Fibroblast of lung (primary cell): ENCODE data around the gene RAPGEF5.

Experiments used
- CTCF ChIP-seq, 2 donors: IDR thresholded peaks in 1 of 2; conservative IDR thresholded peaks in 1 of 2; 1 replicate in 1 of 2; 2 replicates in 1 of 2; pipeline ENCODE4 v1.5.1; 2011 to 2012; ENCODE audit warnings: low read length in 2 of 2, control low read depth in 1 of 2, inconsistent platforms in 1 of 2, low read depth in 1 of 2, mild to moderate bottlenecking in 1 of 2
- EZH2 ChIP-seq: IDR thresholded peaks from 2 replicates; pipeline ENCODE4 v1.5.1; 2012; ENCODE audit warnings: low read length, control low read depth, mild to moderate bottlenecking; ENCODE audit errors: missing control alignments

- no peak for TF ChIP-seq EZH2
- no peak for TF ChIP-seq CTCF (conservative IDR thresholded peaks at IDR 0.05 in 1 of 2, IDR thresholded peaks at IDR 0.05 in 1 of 2; ENCODE audit: low read depth in 1 of 2, low read length in 2 of 2)
Observed at GRCh38 chr7:22147868-22148267, 209.1 kb downstream of the RAPGEF5 start.
